Embryonic facial prominence (tissue), 1 donor: Measurements from ENCODE around the gene HOXA1.

ENCODE experiments used
- DNase-seq: peaks from one replicate; pipeline ENCODE4 v3.0.0-alpha.2; 2016; ENCODE audit errors: extremely low spot score

HOXA1 gene

DNA sequence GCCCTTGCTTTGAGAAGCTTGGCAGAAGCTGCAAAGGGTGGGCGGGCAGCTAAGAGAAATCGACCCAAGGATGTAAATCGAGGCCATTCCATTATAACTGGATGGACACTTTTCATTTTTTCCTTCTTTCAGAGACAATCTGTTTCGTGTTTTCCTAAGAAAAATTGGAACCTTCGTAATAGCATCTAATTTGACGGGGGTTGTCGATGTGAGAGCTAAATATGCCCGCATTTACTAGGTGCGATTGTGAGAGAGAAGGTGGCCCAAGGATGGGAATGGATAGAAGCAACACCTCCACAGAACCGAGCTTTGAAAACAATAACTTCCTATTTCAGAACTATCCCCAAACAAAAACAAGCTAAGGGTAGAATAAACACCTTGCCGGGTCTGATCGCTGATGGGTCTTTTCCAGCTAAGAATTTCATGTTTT is 35.6 kb upstream of the HOXA1 start:
- no peak for DNase-seq

DNA sequence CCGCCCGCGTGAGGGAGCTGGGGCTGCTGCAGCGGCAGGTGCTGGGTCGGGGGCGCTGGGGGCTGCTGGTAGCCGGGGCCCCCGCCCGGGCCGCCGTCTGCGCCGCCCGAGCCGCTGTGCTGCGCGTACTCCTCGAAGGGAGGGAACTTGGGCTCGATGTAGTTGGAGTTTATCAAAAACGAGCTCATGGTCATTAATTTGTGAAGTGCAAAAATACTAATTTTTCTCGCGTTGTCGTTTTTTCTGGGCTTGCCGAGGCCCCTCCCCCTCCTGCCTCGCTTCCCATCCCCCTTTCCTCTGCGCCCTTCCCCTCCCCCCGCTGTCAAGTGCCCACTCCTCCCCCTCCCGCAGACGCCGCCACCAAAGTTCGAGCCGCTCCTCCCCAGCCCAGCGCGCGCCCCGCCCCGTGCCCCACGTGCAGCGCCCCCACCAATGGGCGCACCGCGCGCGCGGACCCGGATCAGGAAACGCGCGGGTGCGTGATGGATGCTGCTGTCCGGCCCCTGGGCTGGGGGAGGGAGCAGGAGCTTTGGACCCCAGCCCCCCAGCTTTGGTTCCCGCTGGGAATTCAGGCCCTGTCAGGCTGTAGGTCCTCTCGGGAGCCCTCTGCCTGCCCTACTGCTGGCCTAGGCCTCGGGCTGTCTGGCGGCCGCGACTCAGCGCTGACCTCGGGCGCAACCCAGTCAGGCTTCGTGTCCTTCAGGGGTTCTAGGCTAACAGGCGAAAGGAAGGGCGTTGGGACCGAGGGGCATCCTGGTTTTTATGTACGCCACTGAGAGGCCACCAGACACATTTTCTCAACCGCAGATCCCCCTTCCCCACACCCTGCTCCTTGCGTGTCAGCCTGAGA is 35.0 kb upstream of the HOXA1 start, which contains the start of gene HOXA4:
HOXA4 (minus strand) TSS at position 218 of the 850 bp plus-strand sequence; CDS start at position 194, 24 bp downstream.
- no peak for DNase-seq

GRCh38 chr7:27129729-27130539 is 34.1 kb upstream of the HOXA1 start:
- DNase-seq, result no peak

- DNase-seq, result no peak
Measured at GRCh38 chr7:27128776-27129728, 33.3 kb upstream of the HOXA1 start.

- DNase-seq, result no peak
Measured at GRCh38 chr7:27128034-27128433, 32.2 kb upstream of the HOXA1 start.

DNA sequence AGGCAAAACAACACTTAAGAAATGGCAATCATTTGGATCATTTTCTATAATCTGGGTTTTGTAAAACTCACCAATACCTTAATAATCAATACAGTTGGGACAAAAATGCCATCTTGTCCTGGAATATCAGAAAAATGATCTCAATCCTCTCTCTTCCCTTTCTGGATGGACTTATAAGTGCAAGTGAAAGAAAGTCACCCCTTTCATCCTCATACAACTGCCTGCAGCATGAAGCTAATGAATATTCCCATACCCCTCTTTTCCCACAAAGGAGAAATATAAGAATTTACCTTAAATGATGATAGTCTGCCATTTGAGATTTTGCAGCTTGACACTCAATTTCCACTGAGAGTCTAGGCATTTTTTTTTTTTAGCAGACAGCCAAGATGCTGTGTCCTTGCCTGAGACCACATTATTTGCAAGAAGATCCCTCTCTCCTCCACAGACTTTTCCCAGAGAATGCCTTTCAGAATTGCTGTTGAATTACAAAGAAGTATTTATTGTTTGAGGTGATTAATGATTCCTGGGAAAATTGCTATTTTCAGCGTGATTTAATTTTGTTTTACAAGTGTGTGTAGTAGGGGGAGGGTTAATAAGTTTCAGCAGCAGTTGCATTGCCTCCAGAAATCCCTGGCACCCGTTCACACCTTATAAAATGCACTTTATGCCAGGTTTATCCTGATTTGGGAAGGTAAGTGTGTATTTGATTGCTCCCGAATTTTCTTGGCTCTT is 31.0 kb upstream of the HOXA1 start:
- DNase-seq, result no peak

- DNase-seq, result no peak
Measured at GRCh38 chr7:27125986-27126394, 30.2 kb upstream of the HOXA1 start.

- no peak for DNase-seq
Measured at GRCh38 chr7:27124902-27125689, 29.3 kb upstream of the HOXA1 start.

DNA sequence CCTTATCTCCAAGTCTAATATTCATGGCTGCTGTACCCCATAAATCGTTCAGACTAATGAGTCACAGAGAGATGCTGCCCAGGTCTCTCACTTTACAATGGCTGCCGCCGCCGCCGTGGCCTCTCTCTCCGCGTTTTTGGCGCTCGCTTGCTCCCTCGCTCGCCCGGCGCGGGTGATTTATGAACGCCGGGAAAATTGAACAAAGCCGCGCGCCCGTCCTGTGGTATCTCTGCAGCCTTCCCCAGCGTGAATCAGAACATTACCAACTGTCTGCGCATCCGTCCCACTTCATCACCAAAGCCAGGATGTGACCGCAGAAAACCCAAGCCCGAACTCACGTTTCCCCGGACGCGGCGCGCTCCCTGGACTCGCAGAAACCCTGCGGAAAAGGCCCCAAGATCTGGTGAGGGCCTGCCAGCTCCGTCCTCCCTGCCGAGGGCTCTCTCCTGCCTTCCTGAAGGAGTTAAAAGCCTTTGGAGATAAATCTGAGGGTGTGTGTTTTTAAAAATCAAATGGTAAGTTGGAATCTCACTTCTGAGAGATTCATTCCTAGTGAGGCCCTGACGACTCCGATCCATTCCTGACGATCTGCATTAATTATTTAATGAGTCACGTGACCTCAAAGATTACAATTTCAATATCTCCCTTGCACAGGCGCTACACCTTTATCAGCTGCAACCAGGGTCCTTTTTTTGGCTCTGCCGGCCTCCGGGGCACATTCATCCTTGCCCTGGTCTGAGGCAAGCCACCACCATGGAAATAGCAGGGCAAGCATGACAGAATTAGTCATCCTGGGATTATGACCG is 28.5 kb upstream of the HOXA1 start:
- DNase-seq, result no peak

- no peak for DNase-seq
Measured at GRCh38 chr7:27123477-27124053, 27.8 kb upstream of the HOXA1 start.

DNA sequence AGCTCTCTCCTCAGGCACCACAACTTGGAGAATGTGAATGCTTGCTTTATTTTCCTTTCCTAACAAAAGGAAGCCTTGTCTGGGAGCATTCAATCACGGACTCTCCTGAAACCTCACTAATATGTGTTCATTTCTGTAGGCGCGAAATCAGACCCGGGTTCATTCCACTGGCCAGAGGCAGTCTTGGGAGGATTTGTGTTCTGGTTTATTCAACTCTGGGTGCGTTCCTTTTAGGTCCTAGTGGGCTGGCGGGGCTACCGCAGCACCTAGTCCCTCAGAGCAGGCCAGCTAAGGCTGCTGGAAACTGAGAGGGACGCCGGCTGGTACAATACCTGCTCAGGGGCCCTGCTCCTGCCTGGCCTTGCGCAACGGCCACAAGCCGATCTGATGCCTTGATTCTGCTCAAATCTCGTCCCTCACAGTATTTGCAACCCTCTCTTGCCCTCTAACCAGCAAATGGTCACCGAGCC is 27.2 kb upstream of the HOXA1 start:
- no peak for DNase-seq

DNA sequence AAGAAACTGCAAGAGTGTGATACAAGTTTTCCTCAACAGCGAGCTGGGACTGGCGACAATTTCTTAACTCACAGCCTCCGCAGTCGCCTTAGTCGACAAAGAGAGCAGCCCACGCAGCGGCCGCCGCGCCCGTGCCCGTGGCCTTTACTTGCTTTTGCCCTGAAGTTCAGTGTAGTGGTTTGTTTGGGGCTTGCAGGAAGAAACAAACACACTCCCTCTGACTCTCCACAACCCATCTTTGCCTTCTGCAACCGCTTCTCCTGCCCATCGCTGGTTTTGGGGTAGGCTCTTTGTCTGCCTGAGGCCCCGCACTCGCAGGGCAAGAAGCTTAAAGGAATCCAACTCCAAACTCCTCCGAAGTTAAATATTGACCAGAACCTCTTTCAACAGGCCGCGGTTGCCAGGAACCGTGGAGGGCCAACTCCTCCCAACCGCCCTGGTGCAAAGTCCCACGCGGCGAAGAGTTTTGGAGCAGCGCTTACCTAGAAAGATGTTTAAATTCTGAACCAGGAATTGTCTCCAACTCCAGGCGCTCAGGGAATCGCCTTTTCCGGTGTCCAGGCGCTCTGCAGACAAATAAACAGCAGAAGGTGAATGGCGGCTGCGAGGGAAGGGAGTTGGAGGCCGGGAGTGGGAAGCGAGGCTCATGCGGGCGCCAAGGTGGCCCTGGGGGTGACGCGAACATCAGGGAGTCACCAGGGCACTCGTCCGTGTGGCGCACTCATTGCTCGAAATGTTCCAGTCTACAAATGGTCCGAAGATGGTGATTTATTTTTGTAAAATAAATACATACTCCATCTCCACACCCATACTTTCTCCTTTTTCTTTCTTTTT is 26.5 kb upstream of the HOXA1 start:
- no peak for DNase-seq

DNA sequence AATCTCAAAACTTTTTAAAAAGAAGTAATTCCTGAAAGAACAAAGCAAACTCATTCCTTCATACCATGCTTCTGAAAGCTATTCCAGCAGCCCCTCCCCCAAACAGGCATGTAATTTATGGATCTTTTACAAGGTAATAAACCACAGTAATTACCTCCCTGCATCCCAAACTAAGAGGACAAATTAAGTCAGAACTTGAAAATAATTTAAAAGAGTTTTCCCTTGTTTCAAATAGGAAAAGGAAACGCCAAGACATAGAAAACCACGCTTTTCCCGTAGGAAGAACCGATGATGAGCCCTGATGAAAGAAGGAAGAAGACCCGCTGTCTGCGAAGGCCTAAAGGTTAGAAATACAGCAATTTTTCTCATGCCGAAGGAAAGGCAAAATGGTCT is 25.9 kb upstream of the HOXA1 start:
- DNase-seq, result no peak

- DNase-seq, result no peak
Measured at GRCh38 chr7:27119412-27119911, 23.7 kb upstream of the HOXA1 start.

GRCh38 chr7:27118580-27118979 is 22.8 kb upstream of the HOXA1 start:
- no peak for DNase-seq

DNA sequence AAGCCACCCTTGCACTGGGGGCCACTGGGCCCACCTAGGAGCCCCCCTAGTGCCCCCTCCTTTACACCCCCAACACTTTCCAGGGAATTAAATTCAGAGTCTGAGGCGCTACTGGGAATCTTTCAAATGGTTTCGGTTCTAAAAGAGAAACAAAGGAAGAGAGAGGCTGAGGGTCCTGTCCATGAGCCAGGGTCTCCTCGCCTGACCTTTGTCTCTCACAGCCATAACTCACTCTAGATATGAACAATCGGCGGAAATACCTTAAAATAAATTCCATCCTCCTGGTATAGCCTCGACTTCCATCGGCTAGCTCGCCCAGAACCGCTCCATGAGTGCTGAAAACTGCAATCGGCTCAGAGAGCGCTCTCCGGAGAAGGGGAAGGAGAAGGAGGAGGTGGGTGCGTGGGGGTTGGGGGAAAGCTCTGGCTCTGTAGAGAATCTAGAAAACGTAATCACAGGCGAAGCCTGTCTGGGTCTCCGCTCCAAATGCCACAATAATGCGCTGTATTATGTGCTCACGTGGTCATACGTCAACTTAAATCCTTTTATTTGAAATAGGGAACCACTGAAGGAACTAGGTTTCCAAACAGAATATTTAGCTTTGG is 22.2 kb upstream of the HOXA1 start:
- no peak for DNase-seq
